Stimulated activated CD4-positive, alpha-beta T cell treated with anti-CD3 and anti-CD28 coated beads, Interleukin-12 subunit alpha, Interleukin-12 subunit beta, amount 100 ng/mL, for 24 hours (primary cell): ENCODE data around the gene CCDC138.
"Not testable (repeated sequence)": the region's sequence is repeated elsewhere in the genome, so short reads cannot be mapped to it uniquely, and the experiment has no call there.

Experiments
- DNase-seq, 2 experiments: peaks; one replicate each; pipeline ENCODE4 v3.0.0-alpha.2; 2020; ENCODE audit warnings: low read depth in 2 of 2

CCDC138 gene

GRCh38 chr2:108786354-108787215 lies at the start of gene CCDC138:
Gene CCDC138 (plus strand): TSS chr2:108786771. CDS start chr2:108786823, 52 bp downstream.
- DNase-seq = peak; percentile 86 to 92

- not testable (repeated sequence) for DNase-seq
Observed at GRCh38 chr2:108757973-108758372, 28.6 kb upstream of the CCDC138 start.

- not testable (repeated sequence) for DNase-seq
Observed at GRCh38 chr2:108762618-108763017, 24.0 kb upstream of the CCDC138 start.

- not testable (repeated sequence) for DNase-seq
Observed at GRCh38 chr2:108766671-108767070, 19.9 kb upstream of the CCDC138 start.

GRCh38 chr2:108767859-108768258 lies 18.7 kb upstream of the CCDC138 start:
- not testable (repeated sequence) for DNase-seq

- DNase-seq = no peak
Observed at GRCh38 chr2:108776475-108776874, 10.1 kb upstream of the CCDC138 start.

- DNase-seq = no peak
Observed at GRCh38 chr2:108778857-108779256, 7.7 kb upstream of the CCDC138 start.

- DNase-seq = no peak
Observed at GRCh38 chr2:108786008-108786353, 590 bp upstream of the CCDC138 start.

GRCh38 chr2:108787216-108787541 lies 608 bp downstream of the CCDC138 start:
- no peak for DNase-seq

GRCh38 chr2:108803045-108803736 lies 16.6 kb downstream of the CCDC138 start:
- no peak for DNase-seq

- no peak for DNase-seq
Observed at GRCh38 chr2:108805032-108805431, 18.5 kb downstream of the CCDC138 start.

GRCh38 chr2:108805782-108806181 lies 19.2 kb downstream of the CCDC138 start:
- no peak for DNase-seq

GRCh38 chr2:108806371-108807113 lies 20.0 kb downstream of the CCDC138 start:
- no peak for DNase-seq

GRCh38 chr2:108809936-108810335 lies 23.4 kb downstream of the CCDC138 start:
- DNase-seq = no peak

- no peak for DNase-seq
Observed at GRCh38 chr2:108810993-108811957, 24.7 kb downstream of the CCDC138 start.

- no peak for DNase-seq
Observed at GRCh38 chr2:108813732-108814131, 27.2 kb downstream of the CCDC138 start.

- no peak for DNase-seq
Observed at GRCh38 chr2:108820482-108820881, 33.9 kb downstream of the CCDC138 start.

GRCh38 chr2:108823286-108823685 lies 36.7 kb downstream of the CCDC138 start:
- DNase-seq = no peak

GRCh38 chr2:108824316-108825070 lies 37.9 kb downstream of the CCDC138 start:
- DNase-seq = no peak

- DNase-seq = no peak
Observed at GRCh38 chr2:108825254-108825653, 38.7 kb downstream of the CCDC138 start.

- DNase-seq = no peak
Observed at GRCh38 chr2:108825736-108826135, 39.2 kb downstream of the CCDC138 start.
